ENCODE measurements around the gene LACTB.
A peak's percentile ranks its signal among the peaks of the same experiment; 100 is the strongest.

LACTB gene

GRCh38 chr15:63157891-63158431, 36.3 kb downstream of the LACTB start (continued):
- TF ChIP-seq ZNF362 (tag by site-specific recombination; IDR thresholded peaks at IDR 0.05): 0 out of 2 replicates have a peak, but pooled peaks have one; percentile 28
- no peak for TF ChIP-seq TRIM28 (IDR thresholded peaks at IDR 0.05; ENCODE audit: borderline replicate concordance, low read length)
- TF ChIP-seq ZNF221 (tag by site-specific recombination; IDR thresholded peaks at IDR 0.05; ENCODE audit: borderline replicate concordance): no peak
- TF ChIP-seq ZNF121 (tag by site-specific recombination; IDR thresholded peaks at IDR 0.05): 0 out of 2 replicates have a peak, but pooled peaks have one; percentile 29
- TF ChIP-seq, protein P1, sequence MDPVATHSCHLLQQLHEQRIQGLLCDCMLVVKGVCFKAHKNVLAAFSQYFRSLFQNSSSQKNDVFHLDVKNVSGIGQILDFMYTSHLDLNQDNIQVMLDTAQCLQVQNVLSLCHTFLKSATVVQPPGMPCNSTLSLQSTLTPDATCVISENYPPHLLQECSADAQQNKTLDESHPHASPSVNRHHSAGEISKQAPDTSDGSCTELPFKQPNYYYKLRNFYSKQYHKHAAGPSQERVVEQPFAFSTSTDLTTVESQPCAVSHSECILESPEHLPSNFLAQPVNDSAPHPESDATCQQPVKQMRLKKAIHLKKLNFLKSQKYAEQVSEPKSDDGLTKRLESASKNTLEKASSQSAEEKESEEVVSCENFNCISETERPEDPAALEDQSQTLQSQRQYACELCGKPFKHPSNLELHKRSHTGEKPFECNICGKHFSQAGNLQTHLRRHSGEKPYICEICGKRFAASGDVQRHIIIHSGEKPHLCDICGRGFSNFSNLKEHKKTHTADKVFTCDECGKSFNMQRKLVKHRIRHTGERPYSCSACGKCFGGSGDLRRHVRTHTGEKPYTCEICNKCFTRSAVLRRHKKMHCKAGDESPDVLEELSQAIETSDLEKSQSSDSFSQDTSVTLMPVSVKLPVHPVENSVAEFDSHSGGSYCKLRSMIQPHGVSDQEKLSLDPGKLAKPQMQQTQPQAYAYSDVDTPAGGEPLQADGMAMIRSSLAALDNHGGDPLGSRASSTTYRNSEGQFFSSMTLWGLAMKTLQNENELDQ (tag by site-specific recombination; IDR thresholded peaks at IDR 0.05; ENCODE audit: low read depth): no peak
- no peak for TF ChIP-seq ZNF341 (tag by site-specific recombination; IDR thresholded peaks at IDR 0.05; ENCODE audit: low read depth)
- TF ChIP-seq ZNF776 (tag by site-specific recombination; IDR thresholded peaks at IDR 0.05; ENCODE audit: borderline replicate concordance): no peak
- TF ChIP-seq ZBTB20 (tag by site-specific recombination; IDR thresholded peaks at IDR 0.05): no peak
- no peak for TF ChIP-seq ZNF114 (tag by site-specific recombination; IDR thresholded peaks at IDR 0.05)
- TF ChIP-seq YY1 (tag by site-specific recombination; IDR thresholded peaks at IDR 0.05): no peak
- peak; percentile 75 for TF ChIP-seq ZNF335 (tag by site-specific recombination; conservative IDR thresholded peaks at IDR 0.05)

GRCh38 chr15:63160638-63161037, 39.0 kb downstream of the LACTB start:
- ChIA-PET POLR2A (no interaction called here), CTCF (no interaction called here)

DNA sequence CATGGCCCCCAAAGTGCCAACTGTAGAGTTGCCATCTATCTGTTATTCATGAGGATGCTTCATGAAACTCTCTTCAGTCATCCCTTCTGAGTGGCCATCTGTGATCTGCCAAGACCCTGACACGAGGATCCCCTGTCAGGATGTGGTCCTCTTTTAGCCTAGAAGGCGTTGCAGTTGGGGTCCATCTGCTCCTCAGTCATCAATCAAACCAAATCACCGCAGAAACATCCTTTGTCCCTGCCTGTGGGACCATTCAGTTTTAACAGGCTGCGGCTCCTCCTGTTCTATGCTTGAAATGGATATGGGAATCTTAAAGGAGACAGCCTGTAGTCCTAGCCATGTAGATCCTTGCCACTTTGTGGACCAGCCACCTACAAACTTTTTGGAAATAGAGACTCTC, 41.6 kb downstream of the LACTB start:
- Histone ChIP-seq H3K9me3 (ENCODE audit: control insufficient read depth, insufficient read depth, low read depth, low read length) (no peaks in the 10 kb centered on the region), H3K4me3 (ENCODE audit: low read depth, low read length) (no peak overlapping the region), H3K36me3 (ENCODE audit: control insufficient read depth in 2 of 2, insufficient read depth in 1 of 2, low read length in 2 of 2) (no peaks in the 10 kb centered on the region), H3K27ac (ENCODE audit: extremely low read depth, low read depth, low read length) (no peak overlapping the region), H3K4me1 (ENCODE audit: control insufficient read depth, insufficient read depth, low read length) (no peaks in the 10 kb centered on the region)
- ChIA-PET POLR2A (no interaction called here), CTCF (no interaction called here)
- TF ChIP-seq ZNF184 (tag by site-specific recombination; IDR thresholded peaks at IDR 0.05) (no peak), YY1 (tag by site-specific recombination; IDR thresholded peaks at IDR 0.05) (no peak), GLI4 (tag by site-specific recombination; IDR thresholded peaks at IDR 0.05) (no peak), TSHZ1 (tag by site-specific recombination; IDR thresholded peaks at IDR 0.05; ENCODE audit: borderline replicate concordance) (no peak), BCL11B (tag by site-specific recombination; IDR thresholded peaks at IDR 0.05; ENCODE audit: low read depth) (no peak), ZNF426 (tag by site-specific recombination; IDR thresholded peaks at IDR 0.05) (no peak), OVOL3 (tag by site-specific recombination; IDR thresholded peaks at IDR 0.05) (no peak), ZNF362 (tag by site-specific recombination; IDR thresholded peaks at IDR 0.05) (no peak), ZNF140 (tag by site-specific recombination; IDR thresholded peaks at IDR 0.05) (no peak), MEIS1 (CRISPR knock-in tag; IDR thresholded peaks at IDR 0.05; ENCODE audit: borderline replicate concordance) (no peak), ZNF311 (tag by site-specific recombination; IDR thresholded peaks at IDR 0.05; ENCODE audit: borderline replicate concordance) (no peak), ZNF530 (tag by site-specific recombination; IDR thresholded peaks at IDR 0.05; ENCODE audit: low read depth) (no peak), ZNF747 (tag by site-specific recombination; IDR thresholded peaks at IDR 0.05) (no peak), ZNF2 (tag by site-specific recombination; IDR thresholded peaks at IDR 0.05) (no peak)
- TF ChIP-seq, protein P2, sequence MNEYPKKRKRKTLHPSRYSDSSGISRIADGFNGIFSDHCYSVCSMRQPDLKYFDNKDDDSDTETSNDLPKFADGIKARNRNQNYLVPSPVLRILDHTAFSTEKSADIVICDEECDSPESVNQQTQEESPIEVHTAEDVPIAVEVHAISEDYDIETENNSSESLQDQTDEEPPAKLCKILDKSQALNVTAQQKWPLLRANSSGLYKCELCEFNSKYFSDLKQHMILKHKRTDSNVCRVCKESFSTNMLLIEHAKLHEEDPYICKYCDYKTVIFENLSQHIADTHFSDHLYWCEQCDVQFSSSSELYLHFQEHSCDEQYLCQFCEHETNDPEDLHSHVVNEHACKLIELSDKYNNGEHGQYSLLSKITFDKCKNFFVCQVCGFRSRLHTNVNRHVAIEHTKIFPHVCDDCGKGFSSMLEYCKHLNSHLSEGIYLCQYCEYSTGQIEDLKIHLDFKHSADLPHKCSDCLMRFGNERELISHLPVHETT (tag by site-specific recombination; IDR thresholded peaks at IDR 0.05): no peak

More at GRCh38 chr15:63160638-63161037, 39.0 kb downstream of the LACTB start:
- no peak overlapping the region for H3K27ac ChIP-seq (ENCODE audit: extremely low read depth, low read depth, low read length)
- TF ChIP-seq ZNF544 (tag by site-specific recombination; IDR thresholded peaks at IDR 0.05) (no peak), ZNF121 (tag by site-specific recombination; IDR thresholded peaks at IDR 0.05) (peak; percentile 60)
- no peaks in the 10 kb centered on the region for H3K4me1 ChIP-seq (ENCODE audit: control insufficient read depth, insufficient read depth, low read length)
- H3K36me3 ChIP-seq (ENCODE audit: control insufficient read depth in 2 of 2, insufficient read depth in 1 of 2, low read length in 2 of 2): no peaks in the 10 kb centered on the region
- H3K4me3 ChIP-seq (ENCODE audit: low read depth, low read length): no peak overlapping the region
- no peaks in the 10 kb centered on the region for H3K9me3 ChIP-seq (ENCODE audit: control insufficient read depth, insufficient read depth, low read depth, low read length)
